ENCODE results near the gene CACNA2D3.

- TF ChIP-seq CTCF (IDR thresholded peaks at IDR 0.05; ENCODE audit: insufficient read depth, low read depth, low read length) (no peak), EZH2 (IDR thresholded peaks at IDR 0.05; ENCODE audit: insufficient read depth, low read length) (no peak)
Measured at GRCh38 chr3:54791501-54792156, 669.3 kb downstream of the CACNA2D3 start.
